Activated CD4-positive, CD25-positive, alpha-beta regulatory T cell treated with anti-CD3 and anti-CD28 coated beads, Interleukin-2, amount 50 U/mL, for 16 hours (primary cell): ENCODE measurements around the gene DYNC2H1.

Source experiments
- DNase-seq: peaks from one replicate; pipeline ENCODE4 v3.0.0-alpha.2; 2020; ENCODE audit warnings: low read depth, low spot score

DYNC2H1 gene

DNA sequence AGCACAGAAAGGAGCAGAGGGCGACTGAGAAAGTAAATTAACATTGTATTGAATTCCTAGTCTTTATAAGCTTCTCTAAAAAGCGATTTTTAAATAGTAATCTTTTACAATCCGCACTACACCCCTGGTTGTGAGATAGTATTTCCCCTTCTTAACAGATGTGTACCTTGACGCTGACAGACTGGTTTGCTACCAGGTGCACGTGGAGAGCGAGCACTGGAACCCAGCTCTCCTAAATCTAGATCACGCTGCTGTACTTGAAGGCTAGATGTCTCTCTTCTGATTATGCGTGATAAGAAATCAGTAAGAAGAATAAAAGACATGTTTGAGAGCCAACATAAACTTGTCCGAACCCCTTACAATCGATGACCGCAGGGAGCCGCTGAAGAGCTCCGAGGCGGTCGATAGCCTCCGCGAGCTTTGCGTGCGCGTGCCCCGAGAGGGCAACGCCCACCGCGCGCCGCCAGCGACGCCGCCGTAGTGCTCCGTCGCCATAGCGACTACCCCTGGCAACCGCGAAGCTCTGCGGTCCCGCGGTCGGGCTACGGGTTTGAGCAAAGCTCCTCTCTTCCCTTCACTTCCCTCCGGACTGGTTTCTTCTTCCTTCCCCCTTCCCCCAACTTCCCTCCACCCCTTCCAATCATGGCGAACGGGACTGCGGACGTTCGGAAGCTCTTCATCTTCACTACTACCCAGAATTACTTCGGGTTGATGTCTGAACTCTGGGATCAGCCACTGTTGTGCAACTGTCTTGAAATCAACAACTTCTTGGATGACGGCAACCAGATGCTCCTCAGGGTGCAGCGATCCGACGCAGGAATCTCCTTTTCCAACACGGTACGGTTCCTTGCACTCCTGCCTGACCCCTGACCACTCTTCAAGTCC, at the start of gene DYNC2H1:
DYNC2H1 (plus strand) TSS at position 494 of the 885 bp plus-strand sequence; CDS start at position 643, 149 bp downstream.
- peak; percentile 64 for DNase-seq

DNA sequence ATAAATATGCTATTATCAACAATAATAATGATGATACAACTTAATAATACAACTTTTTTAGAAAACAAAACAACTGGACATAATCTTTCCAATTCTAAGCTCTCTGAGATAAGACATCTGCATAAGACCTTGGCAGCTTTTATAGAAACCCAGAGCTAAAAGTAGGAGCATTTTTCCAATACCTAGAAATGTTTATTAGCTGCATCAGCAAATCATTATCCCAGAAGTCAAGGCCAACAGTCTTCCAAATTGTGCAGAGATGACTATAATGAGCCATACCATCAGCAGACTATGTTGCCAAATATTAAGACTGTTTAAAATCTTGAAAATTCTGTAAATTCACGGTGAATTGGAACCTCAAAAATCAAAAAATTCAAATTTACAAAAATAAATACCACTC, 47.6 kb upstream of the DYNC2H1 start:
- DNase-seq, result no peak

DNA sequence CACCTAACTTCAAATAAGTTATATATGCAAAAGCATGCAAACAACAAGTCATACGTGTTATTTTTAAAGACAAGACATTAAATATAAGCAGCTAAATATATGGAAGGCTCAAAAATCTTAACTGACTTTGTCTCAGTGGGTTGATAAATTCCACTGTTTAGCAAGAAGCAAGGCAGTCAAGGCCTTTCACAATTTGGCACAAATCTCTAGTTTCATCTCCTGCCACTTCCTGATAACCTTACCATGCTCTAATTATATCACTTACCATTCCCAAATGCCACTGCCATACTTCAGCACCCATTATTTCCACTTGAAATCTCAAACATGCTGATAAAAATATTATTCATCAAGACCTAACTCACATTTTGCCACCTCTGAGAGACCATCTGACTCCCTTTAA, 42.1 kb upstream of the DYNC2H1 start:
- DNase-seq, result no peak

- no peak for DNase-seq
Observed at GRCh38 chr11:103069367-103069766, 39.9 kb upstream of the DYNC2H1 start.

DNA sequence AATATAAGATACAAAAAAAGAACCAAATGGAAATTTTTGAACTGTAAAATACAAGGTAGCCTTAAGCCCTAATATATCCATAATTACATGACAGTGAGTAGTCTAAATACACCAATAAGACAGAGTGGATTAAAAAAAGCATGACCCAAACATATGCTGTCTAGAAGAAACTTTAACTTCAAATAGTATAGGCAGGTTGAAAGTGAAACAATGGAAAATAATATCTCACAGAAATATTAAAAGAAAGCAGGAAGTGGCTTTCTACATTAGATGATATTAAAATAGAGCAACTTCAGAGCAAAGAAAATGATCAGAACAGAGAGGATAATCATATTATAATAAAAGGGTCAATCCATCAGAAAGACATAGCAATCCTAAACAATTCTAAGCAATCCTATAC, 39.1 kb upstream of the DYNC2H1 start:
- DNase-seq, result no peak

GRCh38 chr11:103071008-103071407, 38.2 kb upstream of the DYNC2H1 start:
- no peak for DNase-seq

- no peak for DNase-seq
Observed at GRCh38 chr11:103076361-103076760, 32.9 kb upstream of the DYNC2H1 start.

DNA sequence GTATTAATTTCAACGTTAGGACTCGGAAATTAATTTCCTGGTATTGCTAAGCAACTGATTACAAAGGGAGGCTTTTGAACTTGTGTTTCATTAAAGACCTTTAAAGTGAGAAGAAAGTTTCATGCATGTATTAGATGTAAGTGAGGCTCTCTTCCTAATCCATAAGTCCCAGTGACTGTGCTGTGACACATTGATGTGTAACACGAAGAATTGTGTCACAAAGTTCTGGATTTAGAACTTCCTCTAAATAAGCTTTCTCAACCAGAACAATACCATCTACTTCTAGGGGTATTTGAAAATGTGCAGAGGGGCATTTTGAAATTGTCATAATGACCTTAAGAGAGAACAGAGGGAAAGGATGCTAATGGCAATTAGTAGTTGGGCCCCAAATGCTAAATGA, 31.7 kb upstream of the DYNC2H1 start:
- no peak for DNase-seq

- no peak for DNase-seq
Observed at GRCh38 chr11:103078710-103079109, 30.5 kb upstream of the DYNC2H1 start.

- no peak for DNase-seq
Observed at GRCh38 chr11:103079833-103080232, 29.4 kb upstream of the DYNC2H1 start.

- DNase-seq, result no peak
Observed at GRCh38 chr11:103085758-103086365, 23.4 kb upstream of the DYNC2H1 start.

DNA sequence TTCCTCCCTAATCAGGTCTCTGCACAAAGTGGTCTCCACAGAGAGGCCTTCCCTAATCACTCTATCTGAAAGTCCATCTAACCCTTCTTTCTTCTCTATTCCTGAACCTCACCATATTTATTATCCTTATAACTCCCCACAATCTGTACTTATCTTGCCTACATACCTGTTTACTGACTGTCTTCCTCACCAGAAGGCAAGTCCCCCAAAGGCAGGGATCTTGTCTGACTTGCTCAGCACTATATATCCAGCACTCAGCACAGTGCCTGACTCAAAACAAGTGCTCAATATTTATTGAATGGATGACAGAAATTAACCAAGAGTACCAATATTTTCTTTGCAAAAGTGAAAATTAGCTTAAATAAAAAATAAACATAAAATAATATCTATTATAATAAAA, 22.8 kb upstream of the DYNC2H1 start:
- no peak for DNase-seq

- DNase-seq, result no peak
Observed at GRCh38 chr11:103091064-103091800, 18.0 kb upstream of the DYNC2H1 start.

DNA sequence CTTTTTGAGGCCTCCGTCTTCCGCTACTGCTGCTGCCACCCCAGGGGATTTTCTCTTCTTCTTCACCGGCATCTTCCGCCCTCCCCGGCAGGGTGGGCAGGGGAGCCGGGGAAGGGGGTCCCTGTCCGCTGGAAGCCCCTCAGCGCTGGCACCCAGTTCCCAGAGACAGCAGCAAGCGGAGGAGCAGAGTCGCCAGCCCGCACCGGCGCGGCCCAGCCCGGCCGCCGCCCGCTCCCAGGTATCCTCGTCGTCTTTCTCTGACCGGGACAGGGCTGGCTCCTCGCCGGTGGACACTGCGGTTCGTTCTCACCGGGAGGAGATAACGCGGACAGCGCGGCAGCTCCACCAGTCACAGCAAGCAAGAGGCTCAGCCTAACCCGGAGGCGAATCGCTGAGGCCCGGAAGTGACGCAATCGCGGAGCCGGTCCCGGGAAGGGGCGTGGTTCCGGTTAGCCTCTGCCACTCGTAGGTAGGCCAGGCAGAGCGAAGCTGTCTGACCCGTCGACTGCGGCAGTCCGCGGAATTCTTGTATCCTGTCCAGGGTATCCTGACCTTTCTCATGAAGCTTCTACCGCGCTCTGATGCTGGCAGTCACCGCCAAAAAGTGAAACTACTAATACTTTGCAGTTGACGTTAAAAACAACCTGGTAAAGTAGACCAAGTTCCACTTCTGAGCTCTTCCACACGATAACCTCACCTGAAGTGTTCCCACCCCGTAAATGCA, 17.3 kb upstream of the DYNC2H1 start, which contains the start of gene DCUN1D5:
DCUN1D5 (minus strand) TSS at position 360 of the 724 bp plus-strand sequence; CDS start at position 72, 288 bp downstream.
- peak; percentile 87 for DNase-seq

- no peak for DNase-seq
Observed at GRCh38 chr11:103097279-103097678, 11.9 kb upstream of the DYNC2H1 start.

DNA sequence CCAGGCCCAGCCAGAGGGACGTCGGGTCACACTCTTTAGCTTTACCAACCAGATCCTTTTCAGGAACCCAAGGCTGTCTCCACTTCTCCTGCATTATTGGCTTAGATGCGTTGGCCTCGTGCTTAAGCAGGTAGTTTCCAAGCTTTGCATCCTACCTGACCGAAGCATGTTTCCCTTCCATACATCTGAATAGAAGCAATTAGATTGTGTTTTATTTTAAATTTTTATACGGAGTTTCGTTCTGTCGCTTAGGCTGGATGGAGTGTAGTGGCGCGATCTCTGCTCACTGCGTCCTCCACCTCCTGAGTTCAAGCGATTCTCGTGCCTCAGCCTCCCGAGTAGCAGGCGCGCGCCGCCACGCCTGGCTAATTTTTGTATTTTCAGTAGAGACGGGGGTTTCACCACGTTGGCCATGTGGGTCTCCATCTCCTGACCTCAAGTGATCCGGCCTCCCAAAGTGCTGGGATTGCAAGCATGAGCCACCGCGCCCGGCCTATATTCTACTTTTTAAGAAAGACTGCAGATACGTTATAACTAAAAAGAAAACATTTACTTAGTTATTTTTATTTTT, 677 bp downstream of the DYNC2H1 start:
- no peak for DNase-seq

GRCh38 chr11:103110391-103110790, 1.2 kb downstream of the DYNC2H1 start:
- no peak for DNase-seq

- no peak for DNase-seq
Observed at GRCh38 chr11:103111400-103111799, 2.2 kb downstream of the DYNC2H1 start.

DNA sequence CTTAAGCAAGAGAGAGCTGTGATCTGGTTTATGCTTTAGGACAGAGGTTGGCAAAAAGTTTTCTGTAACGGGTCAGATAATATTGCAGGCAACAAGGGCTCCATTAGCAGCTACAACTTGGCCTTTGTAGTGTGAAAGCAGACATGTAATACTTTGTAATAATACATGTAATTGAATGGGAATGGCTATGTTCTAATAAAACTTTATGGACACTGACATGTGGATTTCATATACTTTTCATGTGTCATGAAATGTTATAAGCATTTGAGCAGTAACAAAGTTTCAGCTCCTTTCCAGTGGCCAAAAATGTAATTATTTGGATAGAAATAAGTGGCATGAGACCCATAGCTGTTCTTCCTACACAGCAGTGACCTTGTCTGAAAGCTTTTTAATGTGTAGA, 3.1 kb downstream of the DYNC2H1 start:
- no peak for DNase-seq

- DNase-seq, result no peak
Observed at GRCh38 chr11:103114836-103115235, 5.6 kb downstream of the DYNC2H1 start.

GRCh38 chr11:103125462-103125861, 16.2 kb downstream of the DYNC2H1 start:
- no peak for DNase-seq
